Esophagus mucosa (tissue), 1 donor: Measurements from ENCODE around the gene TARBP2. TPM values are rescaled to one million over a fixed set of nuclear protein-coding genes. Genes with fewer than 3 reads are reported as not detected.

Source experiments
- ATAC-seq: fragments of 200-7000 bp; cut with Tn5 transposase; one replicate; pipeline ENCODE4 v1.9.1; 2020
- total RNA-seq: library from RNA; stranded (reverse); gene quantifications from one replicate; pipeline ENCODE4 v1.2.4, GENCODE V29; 2023
- donor health status: DM: yes; HTN: yes; CAD: no.

TARBP2 gene
- total RNA-seq, 1 donor from 2014 or later = 19.3 TPM

DNA sequence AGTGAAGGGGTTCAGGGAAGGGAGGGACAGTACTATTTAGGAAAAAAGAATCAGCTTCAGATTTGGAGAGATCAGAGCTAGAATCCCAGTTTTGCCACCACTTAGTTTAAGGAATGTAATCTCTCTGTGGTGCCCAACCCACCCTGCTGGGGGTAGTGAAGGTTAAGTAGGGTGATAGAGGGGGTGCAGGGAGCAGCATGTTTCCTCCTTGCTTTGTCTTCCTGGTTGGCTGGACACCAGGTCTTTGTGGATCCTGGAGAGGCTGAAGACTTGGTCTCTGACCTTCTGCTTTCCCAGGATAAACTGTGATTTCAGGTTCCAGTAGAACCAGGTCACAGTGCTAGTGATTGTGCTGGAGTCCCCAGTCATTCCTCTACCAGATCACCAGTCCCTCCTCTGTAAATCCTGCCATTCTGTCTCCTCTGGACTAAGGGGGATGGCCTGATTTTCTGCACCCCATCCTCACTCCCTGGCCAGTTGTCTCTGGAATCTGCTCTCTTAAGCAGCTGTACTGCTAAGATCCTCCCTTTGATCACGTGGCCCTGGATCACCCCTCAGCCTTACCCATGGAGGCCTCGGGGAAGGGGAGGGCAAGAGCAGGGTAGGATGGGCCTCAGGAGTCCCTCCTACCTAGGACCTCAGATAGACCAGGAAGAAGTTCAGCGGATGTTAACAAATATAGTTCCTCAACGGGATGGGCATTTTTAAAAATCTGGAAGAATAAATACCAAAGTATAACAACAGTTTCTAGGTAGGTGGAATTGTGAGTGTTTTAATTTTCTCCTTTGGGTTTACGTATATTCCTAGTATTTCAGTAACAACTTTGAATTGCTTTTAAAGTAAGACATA, 5.0 kb upstream of the TARBP2 start:
- no peak for ATAC-seq

DNA sequence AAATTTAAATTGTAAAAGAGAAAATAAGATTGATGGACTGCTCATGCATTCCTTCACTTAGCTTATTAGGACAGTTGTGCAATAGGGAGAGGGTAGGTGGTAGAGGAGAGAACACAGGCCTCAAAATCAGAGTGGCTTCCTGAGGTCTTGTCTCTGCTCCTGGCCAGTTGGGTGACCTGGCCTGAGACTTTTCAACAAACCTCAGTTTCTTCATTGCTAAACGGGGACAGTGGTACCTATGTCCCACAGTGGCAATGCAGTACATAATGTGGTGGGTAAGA, 4.4 kb upstream of the TARBP2 start:
- ATAC-seq = no peak

DNA sequence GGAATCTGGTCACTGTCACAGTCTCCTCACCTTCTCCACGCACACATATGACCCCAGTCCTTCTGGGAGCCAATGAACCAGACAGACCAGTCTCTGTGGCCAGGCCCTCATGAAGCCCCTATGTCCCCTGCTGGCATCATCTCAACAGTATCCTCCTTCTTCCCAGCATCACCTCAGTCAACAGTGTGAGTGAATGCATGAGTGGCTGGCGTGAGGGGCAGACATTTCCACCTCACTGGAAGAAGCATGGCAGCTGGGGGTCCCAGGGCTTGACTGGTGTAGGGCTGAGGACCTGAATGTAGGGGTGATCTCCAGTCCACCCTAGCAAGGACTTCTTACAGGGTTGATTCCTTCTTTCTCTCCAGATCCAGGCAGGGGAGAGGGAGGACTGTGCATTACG, 3.6 kb upstream of the TARBP2 start:
- no peak for ATAC-seq

DNA sequence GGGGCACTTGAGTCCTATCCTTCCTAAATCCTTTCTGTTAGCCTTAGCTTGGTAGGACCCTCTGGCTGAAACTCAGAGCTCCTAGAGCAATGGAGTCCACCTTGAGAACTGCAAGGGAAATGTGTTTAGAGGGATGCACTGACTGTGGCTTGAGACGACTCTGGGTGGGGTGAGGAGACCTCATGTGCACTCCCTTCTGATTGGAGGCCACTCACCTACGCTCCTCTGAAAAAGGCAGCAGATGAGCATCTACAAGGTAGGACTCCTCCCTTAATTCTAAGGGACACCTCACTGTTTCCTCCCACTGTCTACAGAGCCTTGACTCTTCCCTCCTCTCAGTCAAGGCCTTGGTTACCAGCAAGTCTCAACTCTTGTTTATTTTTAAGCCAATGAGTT, 2.9 kb upstream of the TARBP2 start:
- ATAC-seq = no peak

DNA sequence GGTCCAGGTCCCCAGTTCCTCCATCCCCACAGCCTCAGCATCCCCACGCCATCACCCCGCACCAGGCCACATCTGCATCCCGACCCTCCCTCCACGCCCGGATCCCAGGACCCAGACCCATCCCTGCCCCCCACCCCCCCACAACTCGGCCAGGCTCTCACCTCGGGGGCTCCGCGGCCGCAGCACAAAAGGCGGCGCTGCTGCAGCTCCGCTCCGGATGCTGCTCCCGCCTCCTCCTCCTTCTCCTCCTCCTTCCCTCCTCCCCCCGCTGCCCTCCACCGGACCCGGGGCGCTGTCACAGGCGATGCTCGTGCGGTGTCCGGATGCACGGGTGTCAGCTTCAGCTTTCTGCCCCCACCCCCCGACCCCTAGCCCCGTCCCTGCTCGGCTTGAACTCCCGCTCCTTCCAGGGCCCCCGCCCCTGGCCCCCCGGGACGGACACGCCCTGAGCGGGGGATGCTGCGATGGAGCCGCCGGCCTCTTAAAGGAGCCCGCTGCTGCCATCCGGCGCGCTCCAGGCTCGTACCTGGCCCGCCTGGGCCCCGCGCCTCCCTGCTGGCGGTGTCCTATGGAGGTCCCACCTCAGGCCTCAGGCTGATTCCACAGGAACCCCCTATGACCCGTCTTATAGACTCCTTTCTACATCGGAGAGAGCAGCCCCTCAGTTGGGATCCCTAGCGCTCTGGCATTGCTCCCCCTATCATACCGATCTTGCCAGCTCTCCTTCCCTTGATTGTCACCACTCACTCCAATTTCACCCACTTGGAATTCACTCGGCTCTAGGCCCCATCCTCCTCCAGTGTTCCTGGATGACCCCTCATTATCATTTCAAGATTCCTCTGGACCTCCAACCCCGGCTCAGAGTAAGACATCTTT, 1.6 kb upstream of the TARBP2 start, which contains the start of gene MAP3K12:
Gene MAP3K12 (minus strand): TSS at position 193 of the 876 bp plus-strand sequence. CDS start 12,067 bp downstream, outside the sequence.
- no peak for ATAC-seq

DNA sequence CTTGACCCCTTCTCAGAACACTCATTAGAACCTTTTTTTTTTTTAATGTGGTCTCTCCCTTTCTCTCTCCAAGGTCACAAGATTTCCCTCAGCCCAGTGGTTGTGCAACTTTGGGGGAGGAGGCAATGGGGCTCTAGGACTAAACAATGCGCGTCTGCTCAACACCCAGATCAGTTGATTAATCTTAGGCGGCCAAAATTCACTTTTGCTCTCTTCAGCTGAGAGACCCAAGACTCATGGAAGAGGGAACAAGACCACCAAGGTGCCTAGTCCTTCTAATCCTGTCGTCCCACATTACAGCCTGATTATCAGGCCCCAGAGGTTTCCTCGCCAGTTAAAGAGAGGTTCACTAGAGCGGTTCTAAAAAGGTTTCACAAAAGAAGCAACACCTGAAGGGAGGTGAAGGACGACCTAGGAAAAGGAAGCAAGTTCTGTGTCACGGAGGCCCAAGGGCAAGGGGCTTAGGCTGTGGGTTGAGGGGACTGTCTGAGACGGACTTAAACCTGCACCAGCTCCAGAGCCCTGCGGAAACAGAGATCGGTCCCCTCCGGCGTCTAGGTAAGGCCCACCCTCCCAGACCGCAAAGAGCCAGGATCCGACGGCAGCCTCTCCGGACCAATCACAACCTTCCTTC, 824 bp upstream of the TARBP2 start:
- ATAC-seq = no peak

DNA sequence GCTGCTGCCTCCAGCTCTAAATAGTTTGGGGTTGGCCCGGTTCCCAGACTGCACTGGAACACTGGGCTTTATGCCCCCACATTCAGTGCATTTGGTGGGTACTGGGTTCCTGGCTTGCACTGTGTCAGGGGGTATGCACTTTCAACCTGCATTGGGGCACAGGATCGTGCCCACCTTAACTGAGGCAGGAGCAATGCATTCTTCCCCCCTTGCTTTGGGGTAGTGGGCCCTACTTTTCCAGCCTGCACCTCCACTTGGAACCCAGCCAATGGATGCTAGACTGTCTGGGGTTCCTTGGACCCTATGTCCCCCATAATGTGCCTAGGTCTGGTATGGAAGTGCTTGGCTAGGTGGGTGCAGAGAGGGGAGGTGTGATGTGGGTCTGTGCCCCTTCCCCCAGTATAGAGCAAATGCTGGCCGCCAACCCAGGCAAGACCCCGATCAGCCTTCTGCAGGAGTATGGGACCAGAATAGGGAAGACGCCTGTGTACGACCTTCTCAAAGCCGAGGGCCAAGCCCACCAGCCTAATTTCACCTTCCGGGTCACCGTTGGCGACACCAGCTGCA, 615 bp downstream of the TARBP2 start:
- no peak for ATAC-seq

DNA sequence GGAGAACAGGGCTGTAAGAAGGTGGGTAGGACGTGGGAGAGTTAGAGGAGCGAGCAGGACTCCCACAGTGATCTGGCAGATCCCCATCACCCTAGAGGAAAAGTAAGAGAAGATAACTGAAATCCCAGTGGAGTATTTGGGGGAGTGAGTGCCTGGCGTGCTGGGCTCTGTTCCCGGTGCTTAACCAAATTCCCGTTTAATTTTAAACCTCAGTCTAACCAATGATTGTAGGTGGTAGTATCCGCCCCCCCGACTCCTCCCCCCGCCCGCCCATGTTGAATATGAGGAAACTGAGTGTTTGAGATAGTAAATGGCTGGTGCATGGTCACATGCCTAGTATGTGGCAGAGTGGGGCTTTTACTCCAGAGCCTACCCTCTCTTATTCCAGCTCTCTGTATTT, 1.2 kb downstream of the TARBP2 start:
- no peak for ATAC-seq

DNA sequence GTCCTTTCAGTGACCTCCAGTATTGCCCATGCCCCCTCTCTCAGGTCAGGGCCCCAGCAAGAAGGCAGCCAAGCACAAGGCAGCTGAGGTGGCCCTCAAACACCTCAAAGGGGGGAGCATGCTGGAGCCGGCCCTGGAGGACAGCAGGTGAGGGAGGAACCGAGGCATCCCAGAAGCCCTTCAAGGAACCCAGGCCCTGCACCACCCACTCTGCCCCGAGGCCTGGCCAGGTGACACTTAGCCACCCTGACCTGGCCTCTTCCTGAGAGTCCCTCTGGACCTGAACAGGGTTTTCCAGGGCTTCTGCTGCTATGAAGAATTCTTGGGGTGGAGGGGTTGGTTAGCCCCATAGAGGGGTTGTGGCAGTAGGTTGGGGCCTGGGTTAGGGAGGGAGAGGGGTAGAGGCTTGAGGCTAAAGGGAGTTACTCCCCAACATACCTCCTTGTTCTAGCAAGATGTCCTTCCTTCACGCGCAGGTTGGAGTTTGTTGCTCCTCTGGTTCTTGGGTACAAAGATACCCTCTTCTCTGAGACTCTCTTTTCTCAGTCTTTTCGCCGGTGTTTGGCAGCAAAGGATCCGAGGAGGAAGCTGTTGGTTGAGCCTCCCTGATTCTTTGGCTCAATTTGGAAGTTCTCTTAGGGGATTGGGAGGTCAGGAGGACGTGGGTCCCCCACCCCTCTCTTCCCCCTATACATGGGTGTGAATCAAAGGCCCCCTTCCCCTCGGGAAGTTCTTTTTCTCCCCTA, 2.1 kb downstream of the TARBP2 start:
- ATAC-seq = no peak

DNA sequence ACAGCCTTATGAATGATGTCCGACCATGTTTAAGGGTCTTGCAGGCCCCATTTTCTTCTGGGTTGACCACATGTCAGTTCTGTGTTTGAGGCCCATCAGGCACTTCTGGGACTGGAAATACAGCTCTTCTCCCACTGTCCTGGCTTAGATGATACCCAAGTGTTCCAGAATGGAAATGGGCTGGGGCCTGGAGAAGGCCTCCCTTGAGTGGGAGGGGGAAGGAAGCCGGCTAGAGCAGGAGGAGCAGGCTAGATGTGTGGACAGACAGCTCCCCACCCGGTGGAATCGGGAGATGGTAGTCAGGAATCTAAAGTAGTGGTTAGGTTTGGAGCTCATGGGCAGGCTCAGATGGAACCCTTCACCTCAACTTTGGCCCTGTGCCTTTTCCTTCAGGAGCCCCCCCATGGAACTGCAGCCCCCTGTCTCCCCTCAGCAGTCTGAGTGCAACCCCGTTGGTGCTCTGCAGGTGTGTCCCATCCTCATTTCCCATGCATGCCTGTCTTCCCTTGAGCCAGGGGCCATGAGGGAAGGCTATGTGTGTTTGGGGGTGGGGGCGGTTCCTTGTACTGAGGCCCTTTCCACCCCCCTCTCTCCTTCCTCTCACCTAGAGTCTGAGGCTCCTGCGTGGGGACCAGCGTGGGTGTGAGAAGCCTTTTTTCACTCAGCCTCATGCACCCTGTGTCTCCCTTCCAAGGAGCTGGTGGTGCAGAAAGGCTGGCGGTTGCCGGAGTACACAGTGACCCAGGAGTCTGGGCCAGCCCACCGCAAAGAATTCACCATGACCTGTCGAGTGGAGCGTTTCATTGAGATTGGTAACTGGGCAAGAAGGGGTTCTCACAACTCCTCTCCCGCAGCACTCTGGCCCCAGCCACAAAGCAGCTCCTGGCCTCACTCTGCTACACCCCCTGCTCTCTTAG, 3.2 kb downstream of the TARBP2 start:
- ATAC-seq = no peak

DNA sequence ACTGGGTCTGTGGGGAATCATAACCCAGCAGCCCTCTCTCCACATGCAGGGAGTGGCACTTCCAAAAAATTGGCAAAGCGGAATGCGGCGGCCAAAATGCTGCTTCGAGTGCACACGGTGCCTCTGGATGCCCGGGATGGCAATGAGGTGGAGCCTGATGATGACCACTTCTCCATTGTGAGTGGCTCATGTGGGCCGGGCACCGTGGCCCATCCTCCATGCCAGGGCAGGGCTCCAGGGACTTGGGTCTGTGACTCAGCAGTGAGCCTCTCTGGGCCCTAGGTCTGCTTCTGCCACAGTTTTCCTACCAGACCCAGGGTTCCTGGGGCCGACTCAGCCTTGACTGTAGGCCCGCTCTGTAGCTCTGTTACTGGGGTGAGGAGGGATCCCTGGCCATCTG, 4.0 kb downstream of the TARBP2 start:
- ATAC-seq = no peak

DNA sequence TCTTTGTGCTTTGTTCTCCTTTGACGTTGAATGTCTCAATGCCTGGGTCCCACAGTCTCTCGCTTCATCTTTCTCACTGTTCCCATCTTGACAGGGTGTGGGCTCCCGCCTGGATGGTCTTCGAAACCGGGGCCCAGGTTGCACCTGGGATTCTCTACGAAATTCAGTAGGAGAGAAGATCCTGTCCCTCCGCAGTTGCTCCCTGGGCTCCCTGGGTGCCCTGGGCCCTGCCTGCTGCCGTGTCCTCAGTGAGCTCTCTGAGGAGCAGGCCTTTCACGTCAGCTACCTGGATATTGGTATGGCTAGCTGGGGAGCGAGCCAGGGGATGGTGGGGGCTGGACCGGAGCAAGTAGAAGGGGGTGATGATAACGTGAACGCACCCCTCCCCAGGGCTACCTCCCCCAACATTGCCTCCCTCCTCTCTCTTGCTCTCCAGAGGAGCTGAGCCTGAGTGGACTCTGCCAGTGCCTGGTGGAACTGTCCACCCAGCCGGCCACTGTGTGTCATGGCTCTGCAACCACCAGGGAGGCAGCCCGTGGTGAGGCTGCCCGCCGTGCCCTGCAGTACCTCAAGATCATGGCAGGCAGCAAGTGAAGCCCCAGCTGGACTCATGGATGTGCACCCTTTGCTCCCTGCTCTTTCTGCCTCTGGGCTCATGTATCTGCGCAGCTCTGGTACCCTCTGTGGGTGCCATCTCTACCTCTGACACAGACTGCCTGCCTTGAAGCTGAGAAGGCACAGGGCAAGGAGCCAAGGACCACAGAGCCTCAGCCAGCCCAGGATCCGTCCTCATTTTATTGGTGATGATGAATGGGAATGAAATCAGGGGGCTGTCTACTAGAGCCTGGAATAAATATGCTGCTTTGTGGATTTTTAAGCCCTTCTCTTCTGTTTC, 4.7 kb downstream of the TARBP2 start:
- no peak for ATAC-seq

DNA sequence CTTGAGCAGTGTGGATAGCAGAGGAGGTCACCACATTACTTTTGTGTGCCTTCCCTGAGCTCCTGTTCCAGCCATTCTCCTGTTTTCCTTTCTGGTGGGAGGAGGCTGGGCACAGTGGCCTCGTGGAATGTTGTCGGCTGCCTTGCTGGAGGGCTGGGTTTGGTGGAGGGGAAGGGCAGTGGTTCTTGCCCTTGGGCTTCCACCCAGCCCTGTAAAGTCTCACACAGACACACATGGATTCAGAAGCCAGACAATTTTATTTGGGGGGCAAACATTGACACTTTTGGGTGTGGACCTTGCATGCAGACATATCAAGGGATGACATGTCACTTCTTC, 5.3 kb downstream of the TARBP2 start:
- no peak for ATAC-seq

DNA sequence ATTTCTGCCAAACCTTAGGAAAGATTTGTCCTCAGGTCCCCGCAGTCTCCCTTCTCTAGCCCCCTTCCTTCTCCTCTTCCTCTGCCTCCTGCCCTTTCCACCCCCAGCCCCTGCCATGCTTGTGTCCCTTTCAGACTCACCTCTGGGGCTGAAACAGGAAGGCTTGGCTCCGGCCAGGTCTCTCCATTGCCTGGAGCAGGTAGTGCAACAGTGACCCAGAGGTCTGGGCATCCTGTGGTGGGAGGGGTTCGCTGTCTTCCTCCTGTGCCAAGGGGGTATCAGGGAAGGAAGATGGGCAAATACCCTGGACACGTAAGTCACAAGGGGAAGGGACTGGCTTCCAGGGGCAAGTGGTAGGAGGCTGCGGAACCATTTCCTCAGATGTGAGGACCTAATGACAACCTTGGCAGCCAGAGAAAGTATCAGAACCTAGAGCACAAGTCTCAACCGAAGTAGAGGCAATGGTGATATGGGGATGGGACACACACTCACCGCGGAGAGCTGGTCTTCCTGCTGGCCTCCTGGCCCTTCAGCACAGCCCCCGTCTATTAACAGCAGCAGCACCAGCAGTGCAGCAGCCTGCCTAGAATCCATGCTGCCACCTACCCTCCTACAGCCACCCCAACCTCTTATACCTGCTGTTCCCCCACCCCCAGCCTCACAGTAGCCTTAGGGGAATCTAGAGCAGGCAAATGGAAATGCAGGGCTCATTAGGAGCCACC, 6.0 kb downstream of the TARBP2 start, which contains the start of gene NPFF:
Gene NPFF (minus strand): TSS at position 604 of the 722 bp plus-strand sequence. CDS start 10 bp downstream, at position 594.
- no peak for ATAC-seq

DNA sequence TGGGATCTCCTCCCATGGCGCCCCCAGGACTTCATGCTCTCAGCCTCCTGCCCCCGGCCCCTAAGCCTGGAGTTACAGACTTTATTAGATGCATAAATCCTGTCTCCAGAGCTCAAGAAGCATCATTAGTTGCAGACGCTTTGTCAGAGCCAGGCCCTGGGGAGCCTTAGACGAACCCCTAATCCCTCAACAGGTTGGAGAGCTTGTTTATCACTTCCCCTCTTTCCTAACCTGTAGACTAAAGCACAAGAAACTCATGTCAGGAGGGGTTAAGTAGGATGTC, 6.5 kb downstream of the TARBP2 start:
- ATAC-seq = no peak

DNA sequence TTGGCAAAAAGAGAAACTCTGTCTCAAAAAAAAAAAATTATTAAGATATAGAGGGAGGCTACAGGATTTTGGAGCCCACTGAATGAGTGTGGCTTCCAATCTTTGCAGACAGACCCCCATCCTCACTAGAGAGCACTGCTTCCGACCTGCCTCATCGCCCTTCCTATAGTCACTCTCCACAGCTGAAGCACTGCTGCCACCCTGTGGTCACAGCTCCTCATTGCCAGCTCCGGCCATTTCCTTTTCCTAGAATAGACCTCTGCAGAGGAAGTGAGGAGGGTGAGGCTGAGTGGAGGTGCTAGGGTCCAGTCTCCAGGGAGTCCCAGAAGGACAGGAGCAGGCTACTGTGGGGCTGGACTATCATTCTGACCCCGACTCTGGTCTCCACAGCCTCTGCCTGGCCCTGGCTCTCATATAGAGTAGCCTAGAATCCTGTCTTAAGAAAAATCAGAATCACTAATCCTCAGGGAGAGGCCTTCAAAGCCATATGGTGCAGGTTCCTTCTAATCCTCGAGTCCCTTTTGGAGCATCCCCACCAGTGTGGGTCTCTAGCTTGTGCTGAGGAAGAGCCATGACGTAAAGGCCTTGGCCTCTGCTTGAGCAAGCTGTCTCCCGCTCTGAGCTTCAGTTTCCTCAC, 7.6 kb downstream of the TARBP2 start:
- ATAC-seq = peak; percentile 79

DNA sequence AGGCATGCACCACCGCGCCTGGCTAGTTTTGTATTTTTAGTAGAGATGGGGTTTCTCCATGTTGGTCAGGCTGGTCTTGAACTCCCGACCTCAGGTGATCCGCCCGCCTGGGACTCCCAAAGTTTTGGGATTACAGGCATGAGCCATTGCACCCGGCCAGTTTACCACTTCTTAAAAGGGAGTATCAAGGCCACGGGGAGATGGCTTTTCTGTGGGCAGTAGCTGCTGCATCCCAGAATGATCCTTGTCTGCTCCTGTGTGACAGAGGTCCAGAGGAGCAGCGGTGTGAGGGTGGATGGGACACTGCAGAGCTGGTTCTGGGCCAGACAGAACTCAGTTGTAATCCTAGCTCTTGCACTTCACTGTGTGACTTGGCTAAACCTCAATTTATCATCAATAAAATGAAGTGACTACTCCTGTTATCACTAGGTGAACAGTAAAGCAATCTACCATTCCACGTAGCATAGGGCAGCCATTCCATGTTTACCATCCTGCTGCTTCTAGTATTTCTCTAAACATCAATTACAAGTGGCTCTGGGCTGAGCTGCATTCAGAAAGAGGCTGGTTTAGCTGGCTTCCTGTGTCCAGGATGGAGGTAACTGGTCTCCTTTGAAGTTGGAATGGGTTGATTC, 9.2 kb downstream of the TARBP2 start:
- ATAC-seq = no peak

DNA sequence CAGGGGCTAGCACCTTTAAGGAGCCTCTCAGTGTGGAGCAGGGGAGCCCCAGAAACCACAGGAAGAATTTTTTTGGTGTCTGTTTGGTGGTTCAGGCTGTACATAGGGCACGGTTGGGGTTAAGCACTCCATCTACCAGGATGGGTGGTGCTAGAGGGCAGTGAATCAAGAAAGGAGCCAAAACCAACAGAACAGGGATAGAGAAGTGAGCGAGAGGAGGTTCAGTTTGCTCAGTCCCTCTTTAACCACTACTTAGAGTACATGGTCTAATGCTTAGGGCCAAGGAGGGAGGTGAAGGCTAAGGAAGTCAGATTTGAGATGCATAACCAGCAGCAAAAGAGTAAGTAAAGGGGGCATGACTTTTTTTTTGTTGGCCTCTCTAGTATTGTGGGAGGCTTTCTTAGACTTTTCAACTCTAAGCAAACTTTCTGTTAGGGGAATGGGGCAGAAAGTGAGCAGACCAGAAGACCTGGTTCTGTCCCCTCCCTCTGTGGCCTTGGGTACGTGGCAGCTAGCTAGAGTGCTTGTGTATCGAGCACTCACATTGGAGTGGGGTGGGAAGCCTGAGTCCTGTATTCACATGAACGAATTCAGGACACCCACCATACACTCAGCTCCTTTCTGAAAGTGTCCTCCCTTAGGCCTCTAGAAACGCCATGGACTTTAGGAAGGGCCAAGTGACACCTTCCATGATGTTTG, 12.8 kb downstream of the TARBP2 start:
- no peak for ATAC-seq
